Stimulated activated CD8-positive, alpha-beta memory T cell treated with anti-CD3 and anti-CD28 coated beads, Interleukin-7, amount 100 ng/mL, for 24 hours (primary cell): ENCODE data around the gene DYNLT2B.
"Not testable (repeated sequence)": the region's sequence is repeated elsewhere in the genome, so short reads cannot be mapped to it uniquely, and the experiment has no call there.

Source experiments
- DNase-seq: peaks from one replicate; pipeline ENCODE4 v3.0.0-alpha.2; 2020; ENCODE audit warnings: low read depth

The DYNLT2B gene

GRCh38 chr3:196272826-196273225 is 45.2 kb downstream of the DYNLT2B start:
- no peak for DNase-seq

GRCh38 chr3:196270499-196270898 is 47.5 kb downstream of the DYNLT2B start:
- DNase-seq, result no peak

- DNase-seq, result no peak
Observed at GRCh38 chr3:196268284-196269163, 49.5 kb downstream of the DYNLT2B start.

GRCh38 chr3:196263819-196264218 is 54.2 kb downstream of the DYNLT2B start:
- no peak for DNase-seq

- no peak for DNase-seq
Observed at GRCh38 chr3:196260784-196261183, 57.3 kb downstream of the DYNLT2B start.

- DNase-seq, result no peak
Observed at GRCh38 chr3:196255776-196256175, 62.3 kb downstream of the DYNLT2B start.

- DNase-seq, result no peak
Observed at GRCh38 chr3:196254376-196255283, 63.4 kb downstream of the DYNLT2B start.

- DNase-seq, result no peak
Observed at GRCh38 chr3:196251918-196252317, 66.1 kb downstream of the DYNLT2B start.

GRCh38 chr3:196246612-196247308 is 71.3 kb downstream of the DYNLT2B start:
- no peak for DNase-seq

GRCh38 chr3:196244166-196244565 is 73.9 kb downstream of the DYNLT2B start:
- DNase-seq, result not testable (repeated sequence)

GRCh38 chr3:196241704-196242103 is 76.3 kb downstream of the DYNLT2B start:
- no peak for DNase-seq
